ENCODE measurements around the gene SHROOM1. TPM values are rescaled to one million over a fixed set of nuclear protein-coding genes. Genes with fewer than 3 reads are reported as not detected.

Gene SHROOM1
- total RNA-seq, 1 donor from 2014 or later: 1.5 TPM

GRCh38 chr5:132785864-132786263 is 44.6 kb downstream of the SHROOM1 start:
- POLR2A ChIA-PET: no interaction called here
- no peak for ATAC-seq (ENCODE audit: low read depth)
- TF ChIP-seq, protein P1, sequence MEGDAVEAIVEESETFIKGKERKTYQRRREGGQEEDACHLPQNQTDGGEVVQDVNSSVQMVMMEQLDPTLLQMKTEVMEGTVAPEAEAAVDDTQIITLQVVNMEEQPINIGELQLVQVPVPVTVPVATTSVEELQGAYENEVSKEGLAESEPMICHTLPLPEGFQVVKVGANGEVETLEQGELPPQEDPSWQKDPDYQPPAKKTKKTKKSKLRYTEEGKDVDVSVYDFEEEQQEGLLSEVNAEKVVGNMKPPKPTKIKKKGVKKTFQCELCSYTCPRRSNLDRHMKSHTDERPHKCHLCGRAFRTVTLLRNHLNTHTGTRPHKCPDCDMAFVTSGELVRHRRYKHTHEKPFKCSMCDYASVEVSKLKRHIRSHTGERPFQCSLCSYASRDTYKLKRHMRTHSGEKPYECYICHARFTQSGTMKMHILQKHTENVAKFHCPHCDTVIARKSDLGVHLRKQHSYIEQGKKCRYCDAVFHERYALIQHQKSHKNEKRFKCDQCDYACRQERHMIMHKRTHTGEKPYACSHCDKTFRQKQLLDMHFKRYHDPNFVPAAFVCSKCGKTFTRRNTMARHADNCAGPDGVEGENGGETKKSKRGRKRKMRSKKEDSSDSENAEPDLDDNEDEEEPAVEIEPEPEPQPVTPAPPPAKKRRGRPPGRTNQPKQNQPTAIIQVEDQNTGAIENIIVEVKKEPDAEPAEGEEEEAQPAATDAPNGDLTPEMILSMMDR (IDR thresholded peaks at IDR 0.05): no peak
- no peaks in the 10 kb centered on the region for H3K4me1 Mint-ChIP-seq
- no peak overlapping the region for H3K27ac Mint-ChIP-seq
- H3K27me3 Mint-ChIP-seq: peaks cover 33% of the 10 kb centered on the region
- no peak for DNase-seq
- intact Hi-C loops (cut with micrococcal nuclease): no loop called here
- H3K4me3 Mint-ChIP-seq: no peak overlapping the region
- H3K9me3 Mint-ChIP-seq: no peaks in the 10 kb centered on the region
- no peaks in the 10 kb centered on the region for H3K36me3 Mint-ChIP-seq (ENCODE audit: low read depth)
- CTCF ChIA-PET: interaction anchor here (0.6 kb wide), 1 partner anchor 159 kb away, joined by 3 read pairs; no protein-coding TSS in a partner anchor

DNA sequence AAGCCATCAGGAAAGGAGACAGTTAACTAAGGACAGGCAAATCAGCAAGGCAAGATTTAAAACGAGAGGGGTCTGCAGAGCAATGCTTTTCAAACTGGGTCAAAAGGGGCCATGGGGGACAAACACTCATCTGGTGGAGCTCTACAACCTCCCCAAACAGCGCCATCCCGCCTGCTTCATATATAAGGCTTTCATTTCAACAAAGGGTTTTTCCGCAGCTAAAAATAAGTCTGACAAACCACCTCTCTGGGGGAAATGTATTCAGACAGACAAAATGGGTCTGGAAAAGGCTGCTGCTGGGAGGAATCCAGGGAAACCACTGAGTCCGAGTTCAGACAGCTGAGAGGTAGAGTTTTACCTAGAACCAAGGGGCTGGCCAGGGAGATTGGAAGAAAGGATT is 45.1 kb downstream of the SHROOM1 start:
- H3K4me3 Mint-ChIP-seq: no peak overlapping the region
- H3K4me1 Mint-ChIP-seq: no peaks in the 10 kb centered on the region
- CTCF ChIA-PET: interaction anchor here (0.6 kb wide), 1 partner anchor 160 kb away, joined by 3 read pairs; no protein-coding TSS in a partner anchor
- H3K36me3 Mint-ChIP-seq (ENCODE audit: low read depth): no peaks in the 10 kb centered on the region
- ATAC-seq (ENCODE audit: low read depth): no peak
- intact Hi-C loops (cut with micrococcal nuclease): no loop called here
- TF ChIP-seq, protein P1 (IDR thresholded peaks at IDR 0.05): no peak
- H3K9me3 Mint-ChIP-seq: no peaks in the 10 kb centered on the region
- H3K27me3 Mint-ChIP-seq: peaks cover 34% of the 10 kb centered on the region
- H3K27ac Mint-ChIP-seq: no peak overlapping the region
- POLR2A ChIA-PET: no interaction called here
- no peak for DNase-seq

- CTCF ChIA-PET: interaction anchor here (1.0 kb wide), 1 partner anchor 38 kb away, joined by 4 read pairs; no protein-coding TSS in a partner anchor
- DNase-seq (no peak), ATAC-seq (ENCODE audit: low read depth) (no peak)
- intact Hi-C loops (cut with micrococcal nuclease): no loop called here
- Mint-ChIP-seq H3K9me3 (no peaks in the 10 kb centered on the region), H3K36me3 (ENCODE audit: low read depth) (no peaks in the 10 kb centered on the region), H3K4me3 (no peak overlapping the region), H3K27ac (no peak overlapping the region), H3K27me3 (peaks cover 50% of the 10 kb centered on the region), H3K4me1 (peaks cover 9% of the 10 kb centered on the region)
- POLR2A ChIA-PET: no interaction called here
- TF ChIP-seq, protein P1 (IDR thresholded peaks at IDR 0.05): no peak
These were observed 48.3 kb downstream of the SHROOM1 start for GRCh38 chr5:132782101-132782500.

- no peaks in the 10 kb centered on the region for H3K36me3 Mint-ChIP-seq (ENCODE audit: low read depth)
- POLR2A ChIA-PET: interaction anchor here (0.5 kb wide), 1 partner anchor 49 kb away, joined by 3 read pairs; no protein-coding TSS in a partner anchor
- CTCF ChIA-PET: no interaction called here
These were observed 49.4 kb downstream of the SHROOM1 start for GRCh38 chr5:132781029-132781428.

DNA sequence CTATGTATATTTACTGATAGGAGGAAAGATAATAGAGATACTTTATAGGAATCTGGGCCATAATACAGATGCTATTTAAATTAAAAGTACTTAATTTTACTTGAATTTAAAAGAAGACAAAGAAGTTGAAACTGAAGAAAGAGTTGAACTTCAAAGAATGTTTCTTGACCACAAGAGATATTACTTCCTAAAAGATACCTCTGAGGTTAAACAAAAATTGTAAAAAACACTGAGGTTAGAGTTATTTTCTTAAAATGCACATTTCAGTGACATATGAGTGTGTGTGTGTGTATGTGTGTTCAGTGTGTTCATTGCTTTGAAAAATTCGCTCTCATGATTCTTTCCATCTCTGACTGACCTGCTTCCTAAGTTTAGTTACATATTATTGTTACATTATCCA is 49.9 kb downstream of the SHROOM1 start:
- CTCF ChIA-PET: no interaction called here
- intact Hi-C loops (cut with micrococcal nuclease): no loop called here
- ATAC-seq (ENCODE audit: low read depth) (no peak), DNase-seq (no peak)
- Mint-ChIP-seq H3K36me3 (ENCODE audit: low read depth) (no peaks in the 10 kb centered on the region), H3K9me3 (no peaks in the 10 kb centered on the region), H3K4me1 (peaks cover 12% of the 10 kb centered on the region), H3K27me3 (peaks cover 50% of the 10 kb centered on the region), H3K27ac (no peak overlapping the region), H3K4me3 (no peak overlapping the region)
- POLR2A ChIA-PET: no interaction called here
- TF ChIP-seq, protein P1 (IDR thresholded peaks at IDR 0.05): no peak

More at GRCh38 chr5:132781029-132781428, 49.4 kb downstream of the SHROOM1 start:
- Mint-ChIP-seq H3K27me3 (peaks cover 48% of the 10 kb centered on the region), H3K27ac (no peak overlapping the region), H3K9me3 (no peaks in the 10 kb centered on the region), H3K4me1 (peaks cover 11% of the 10 kb centered on the region), H3K4me3 (no peak overlapping the region)
- intact Hi-C loops (cut with micrococcal nuclease): no loop called here
- DNase-seq (no peak), ATAC-seq (ENCODE audit: low read depth) (no peak)
- TF ChIP-seq, protein P1 (IDR thresholded peaks at IDR 0.05): no peak

All from activated B cell treated with CpG ODN at 0.5 μM for 24 hours (primary cell).